Putamen (tissue), 1 donor: ENCODE data around the gene SEC24B.
"Not testable (repeated sequence)": the region's sequence is repeated elsewhere in the genome, so short reads cannot be mapped to it uniquely, and the experiment has no call there.

Source experiments
- DNase-seq: peaks from one replicate; pipeline ENCODE4 v3.0.0-alpha.2; 2016; ENCODE audit warnings: low spot score

SEC24B gene

DNA sequence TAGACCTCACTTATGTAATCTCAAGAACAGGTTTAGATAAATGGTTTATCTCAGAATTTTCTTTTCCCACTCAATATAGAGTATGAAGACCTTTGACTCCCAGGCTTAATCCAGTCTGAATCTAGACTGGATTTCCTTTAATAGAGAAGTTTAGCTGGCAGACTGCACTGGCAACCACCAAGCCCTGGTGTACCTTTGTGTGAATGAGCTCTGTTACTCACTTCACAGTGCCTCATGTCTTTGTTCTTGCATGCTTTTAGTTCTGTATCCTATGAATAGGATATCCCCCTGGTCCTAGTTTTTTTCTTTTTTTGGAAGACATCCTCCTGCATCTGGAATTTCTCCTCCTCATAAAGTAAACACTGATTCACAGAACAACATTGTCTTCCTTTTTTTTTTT, 73.3 kb downstream of the SEC24B start:
- no peak for DNase-seq

DNA sequence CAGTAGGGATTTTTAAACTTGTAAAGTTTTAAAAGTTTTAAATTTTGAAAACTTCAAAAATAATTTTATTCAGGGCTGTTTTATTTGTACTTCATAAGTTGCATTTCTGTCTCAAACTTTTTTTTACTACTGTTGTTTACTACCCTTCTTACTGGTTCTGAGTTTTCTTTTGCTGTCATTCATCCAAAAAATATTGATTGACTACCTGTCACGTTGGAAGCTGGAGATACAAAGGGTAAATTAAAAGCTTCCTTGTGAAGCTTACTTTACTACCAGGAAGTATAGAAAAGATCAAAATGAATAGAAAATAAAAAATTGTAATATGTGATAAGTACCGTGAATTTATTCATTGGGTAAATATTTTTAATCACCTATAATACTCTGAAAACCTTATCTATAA, 77.1 kb downstream of the SEC24B start:
- DNase-seq: no peak

DNA sequence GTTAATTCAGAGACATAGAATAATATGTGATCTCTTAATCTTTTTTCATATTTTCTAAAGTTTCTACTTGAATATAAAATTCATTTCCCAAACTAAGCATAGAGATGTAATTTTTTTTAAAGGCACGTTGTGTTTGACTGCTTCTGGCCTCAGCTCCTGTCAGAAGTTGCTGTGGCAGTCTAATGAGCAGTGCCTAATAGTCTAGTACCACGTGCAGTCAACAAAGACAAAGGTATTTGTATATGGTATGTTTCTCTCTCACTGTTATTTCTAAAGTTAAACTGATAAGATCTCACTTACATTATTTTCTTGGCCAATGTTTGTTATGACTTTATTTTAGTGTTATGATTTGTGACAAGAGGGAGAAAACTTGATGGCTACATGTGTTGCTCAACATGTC, 77.8 kb downstream of the SEC24B start:
- no peak for DNase-seq

DNA sequence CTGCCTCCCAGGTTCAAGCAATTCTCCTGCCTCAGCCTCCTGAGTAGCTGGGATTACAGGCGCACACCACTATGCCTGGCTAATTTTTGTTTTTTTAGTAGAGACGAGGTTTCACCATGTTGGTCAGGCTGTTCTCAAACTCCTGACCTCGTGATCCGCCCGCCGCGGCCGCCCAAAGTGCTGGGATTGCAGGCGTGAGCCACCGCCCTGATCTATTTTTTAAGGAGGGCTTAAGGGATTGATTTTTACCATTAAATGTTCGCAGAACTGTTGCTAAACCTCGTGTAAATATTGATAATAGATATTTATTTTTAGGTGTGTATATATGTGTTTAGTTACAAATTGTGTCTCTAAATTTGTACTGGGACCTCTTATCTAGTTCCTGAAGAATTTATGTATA, 79.8 kb downstream of the SEC24B start:
- not testable (repeated sequence) for DNase-seq

DNA sequence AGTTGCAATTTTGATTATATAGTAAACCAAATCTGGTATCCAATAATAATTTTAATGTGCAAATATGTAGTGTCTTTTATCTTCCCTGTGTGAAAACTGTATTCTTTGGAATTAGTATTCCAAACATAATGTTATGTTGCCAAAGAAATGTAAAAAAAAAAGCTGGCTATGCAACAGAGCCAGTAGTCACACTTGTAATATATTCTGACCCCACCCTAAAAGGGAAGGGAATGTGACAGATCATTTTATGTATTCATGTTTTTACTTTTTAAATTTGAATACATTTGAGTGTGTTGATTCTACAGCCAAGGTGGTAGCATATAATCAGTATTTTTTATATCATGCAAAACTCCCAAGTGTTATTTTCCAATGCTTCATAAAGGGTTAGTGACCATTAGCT, 98.6 kb downstream of the SEC24B start:
- DNase-seq: no peak

DNA sequence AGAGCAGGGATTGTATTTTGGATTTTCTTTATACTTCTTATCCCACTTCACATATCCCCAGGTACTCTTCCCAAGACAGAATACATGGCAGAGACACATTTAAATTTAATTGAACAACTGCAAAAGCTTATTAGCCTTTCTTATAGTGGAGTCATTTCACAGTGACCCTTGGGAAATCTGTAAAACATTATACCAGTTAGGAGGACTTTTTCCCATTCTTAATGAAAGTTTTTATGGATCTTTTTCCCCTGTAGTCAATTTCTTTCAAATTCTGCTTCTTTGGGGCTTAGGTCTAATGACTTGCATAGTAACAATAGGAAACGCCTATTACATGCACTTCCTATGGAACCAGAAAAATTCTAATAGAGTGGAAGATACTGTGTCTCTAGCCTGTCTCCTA, 111.8 kb downstream of the SEC24B start:
- no peak for DNase-seq

DNA sequence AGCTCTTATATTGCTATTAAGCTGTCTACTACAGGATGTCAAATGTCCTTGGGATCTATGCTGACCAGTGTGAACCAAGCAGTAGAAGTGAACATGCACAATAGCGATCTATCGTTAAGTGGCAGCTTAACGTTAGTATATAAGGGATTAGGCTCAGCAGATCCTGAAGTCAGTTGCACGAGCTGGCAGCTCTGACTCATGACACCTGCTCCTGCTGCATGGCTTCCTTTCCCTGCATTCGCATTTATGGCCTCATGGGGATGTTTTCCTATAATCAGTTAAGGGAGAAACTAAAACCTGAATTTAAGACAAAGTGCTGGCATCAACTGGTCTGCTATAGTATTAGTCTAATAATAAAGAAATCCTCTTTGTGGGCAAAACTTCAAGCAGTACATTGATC, 113.8 kb downstream of the SEC24B start:
- DNase-seq: no peak

DNA sequence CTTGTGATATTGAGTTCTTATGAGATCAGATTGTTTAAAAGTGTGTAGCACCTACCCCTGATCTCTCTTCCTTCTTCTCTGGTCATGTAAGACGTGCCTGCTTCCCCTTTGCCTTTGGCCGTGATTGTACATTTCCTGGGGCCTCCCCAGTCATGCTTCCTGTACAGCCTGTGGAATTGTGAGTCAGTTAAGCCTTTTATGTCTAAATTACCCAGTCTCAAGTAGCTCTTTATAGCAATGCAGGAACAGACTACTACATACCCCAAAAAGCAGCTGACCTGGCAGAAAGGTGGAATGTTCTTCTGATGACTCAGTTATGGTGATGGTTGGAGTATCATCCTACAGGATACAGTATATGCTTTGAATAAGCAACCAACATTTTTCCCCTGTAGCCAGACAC, 115.0 kb downstream of the SEC24B start:
- no peak for DNase-seq

DNA sequence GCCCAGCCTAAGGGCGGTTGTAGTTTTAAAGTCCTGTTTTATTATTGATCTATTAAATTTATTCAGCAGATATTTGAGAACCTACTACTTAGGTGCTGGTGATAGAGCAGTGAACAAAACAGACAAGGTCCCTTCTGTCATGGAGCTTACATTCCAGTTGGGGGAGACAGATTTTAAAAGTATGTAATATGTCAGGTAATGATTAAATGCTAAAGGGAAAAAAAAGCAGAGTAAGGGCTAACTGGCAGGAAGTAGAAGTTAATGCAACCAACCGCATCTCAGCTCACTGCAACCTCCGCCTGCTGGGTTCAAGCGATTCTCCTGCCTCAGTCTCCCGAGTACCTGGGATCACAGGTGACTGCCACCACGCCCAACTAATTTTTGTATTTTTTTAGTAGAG, 118.6 kb downstream of the SEC24B start:
- DNase-seq: no peak

DNA sequence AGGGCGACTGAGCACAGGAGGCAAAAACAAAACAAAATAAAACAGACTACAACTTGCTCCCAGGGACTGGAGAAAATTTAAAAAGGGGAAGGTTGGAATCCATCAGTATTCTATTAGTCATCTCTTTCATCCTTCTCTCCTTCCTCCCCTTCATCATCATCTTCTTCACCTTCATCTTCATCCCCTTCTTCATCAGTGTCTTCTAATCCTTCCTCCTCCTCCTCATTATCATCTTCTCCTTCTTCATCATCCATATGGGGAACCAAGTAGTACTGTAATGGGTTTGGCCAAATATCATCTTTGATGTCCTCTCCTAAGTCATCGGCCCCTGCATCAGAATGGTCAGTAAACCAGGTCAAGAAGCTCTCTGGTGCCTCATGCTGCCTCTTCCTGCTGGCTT, 119.5 kb downstream of the SEC24B start:
- no peak for DNase-seq

DNA sequence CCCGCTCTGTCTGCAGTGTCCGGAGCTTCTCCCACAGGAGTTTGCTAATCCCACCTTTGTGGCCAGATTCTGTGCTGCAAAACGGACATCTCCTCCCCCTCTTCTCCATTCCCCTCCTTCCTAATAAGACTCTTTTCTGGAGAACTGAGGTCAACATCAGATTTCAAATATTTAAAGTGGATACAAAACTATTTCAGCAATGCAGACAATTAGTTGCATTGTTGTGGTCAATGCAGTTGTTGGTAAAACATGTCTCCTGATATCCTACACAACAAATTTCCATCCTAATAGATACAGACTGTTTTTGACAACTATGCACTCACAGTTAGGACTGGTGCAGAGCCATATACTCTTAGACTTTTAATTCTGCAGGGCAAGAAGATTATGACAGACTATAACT, 121.4 kb downstream of the SEC24B start:
- DNase-seq: no peak

DNA sequence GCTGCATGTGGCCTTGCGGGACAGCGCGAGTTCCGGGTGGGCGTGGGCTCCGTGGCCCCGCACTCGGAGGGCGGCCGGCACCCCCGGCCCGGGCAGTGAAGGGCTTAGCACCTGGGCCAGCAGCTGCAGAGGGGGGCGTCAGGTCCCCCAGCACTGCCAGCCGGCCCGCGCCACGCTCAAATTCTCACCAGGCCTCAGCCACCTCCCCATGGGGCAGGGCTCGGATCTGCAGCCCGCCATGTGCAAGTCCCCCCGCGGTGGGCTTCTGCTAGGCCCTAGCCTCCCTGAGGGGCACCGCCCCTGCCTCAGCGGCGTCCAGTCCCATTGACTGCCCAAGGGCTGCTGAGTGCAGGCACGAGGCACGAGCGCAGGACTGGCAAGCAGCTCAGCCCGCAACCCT, 123.8 kb downstream of the SEC24B start:
- DNase-seq: no peak

DNA sequence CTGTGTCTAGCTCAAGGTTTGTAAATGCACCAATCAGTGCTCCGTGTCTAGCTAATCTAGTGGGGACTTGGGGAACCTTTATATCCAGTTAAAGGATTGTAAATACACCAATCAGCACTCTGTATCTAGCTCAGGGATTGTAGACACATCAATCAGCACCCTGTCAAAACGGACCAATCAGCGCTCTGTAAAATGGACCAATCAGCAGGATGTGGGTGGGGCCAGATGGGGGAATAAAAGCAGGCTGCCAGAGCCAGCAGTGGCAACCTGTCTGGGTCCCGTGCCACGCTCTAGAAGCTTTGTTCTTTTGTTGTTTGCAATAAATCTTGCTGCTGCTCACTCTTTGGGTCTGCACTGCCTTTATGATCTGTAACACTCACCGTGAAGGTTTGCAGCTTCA, 124.5 kb downstream of the SEC24B start:
- not testable (repeated sequence) for DNase-seq

DNA sequence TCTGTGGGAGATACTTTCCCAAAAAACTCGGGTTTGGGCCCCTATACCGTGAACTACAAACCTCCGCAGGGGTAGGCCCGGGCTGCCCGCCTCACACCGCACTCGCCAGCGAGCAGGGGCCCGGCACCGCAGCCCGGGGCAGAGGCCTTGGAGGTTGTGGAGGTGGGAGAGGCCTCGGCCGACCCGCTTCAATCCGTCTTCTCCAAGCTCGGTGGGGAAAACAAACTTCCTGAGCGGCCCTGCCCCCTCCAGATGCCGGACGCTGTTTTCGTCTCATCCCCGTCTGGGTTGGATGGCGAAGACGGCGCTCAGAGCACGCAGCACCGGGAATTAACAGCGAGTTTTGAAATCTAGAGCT, 126.0 kb downstream of the SEC24B start:
- no peak for DNase-seq

DNA sequence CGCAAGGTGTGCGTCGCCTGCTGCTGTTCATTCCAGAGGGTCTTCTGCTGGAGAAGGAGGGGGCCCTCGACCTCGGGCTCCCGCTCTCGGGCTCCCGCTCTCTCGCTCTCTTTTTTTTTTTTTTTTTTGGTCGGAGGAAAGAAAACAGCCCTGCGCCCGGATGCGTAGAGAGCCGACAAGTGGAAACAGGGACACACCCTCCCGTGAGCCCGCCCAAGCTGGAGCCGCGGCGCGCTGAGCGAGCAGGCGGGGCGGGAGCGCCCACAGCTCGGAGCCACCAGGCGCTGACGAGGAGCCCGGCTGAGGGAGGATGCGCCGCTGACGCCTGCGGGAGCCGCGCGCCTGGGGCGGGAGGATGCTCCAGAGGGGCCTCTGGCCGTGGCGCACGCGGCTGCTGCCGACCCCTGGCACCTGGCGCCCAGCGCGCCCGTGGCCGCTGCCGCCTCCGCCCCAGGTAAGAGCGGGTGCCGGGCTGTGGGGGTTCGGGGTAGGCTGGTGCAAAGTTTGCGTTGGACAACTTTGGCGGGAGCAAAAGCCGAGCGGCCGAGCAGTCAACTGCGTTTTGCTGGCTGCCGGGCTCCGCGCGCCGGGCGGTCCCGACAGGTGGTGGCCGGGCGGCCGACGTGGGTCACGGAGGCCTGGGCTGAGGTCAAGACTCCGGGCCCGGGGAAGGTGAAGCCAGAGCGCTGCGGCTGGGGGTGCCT, 126.5 kb downstream of the SEC24B start, which contains the start of gene MCUB:
Gene MCUB (plus strand): TSS at position 264 of the 704 bp plus-strand sequence. CDS start 92 bp downstream, at position 356.
- DNase-seq: peak; percentile 70

DNA sequence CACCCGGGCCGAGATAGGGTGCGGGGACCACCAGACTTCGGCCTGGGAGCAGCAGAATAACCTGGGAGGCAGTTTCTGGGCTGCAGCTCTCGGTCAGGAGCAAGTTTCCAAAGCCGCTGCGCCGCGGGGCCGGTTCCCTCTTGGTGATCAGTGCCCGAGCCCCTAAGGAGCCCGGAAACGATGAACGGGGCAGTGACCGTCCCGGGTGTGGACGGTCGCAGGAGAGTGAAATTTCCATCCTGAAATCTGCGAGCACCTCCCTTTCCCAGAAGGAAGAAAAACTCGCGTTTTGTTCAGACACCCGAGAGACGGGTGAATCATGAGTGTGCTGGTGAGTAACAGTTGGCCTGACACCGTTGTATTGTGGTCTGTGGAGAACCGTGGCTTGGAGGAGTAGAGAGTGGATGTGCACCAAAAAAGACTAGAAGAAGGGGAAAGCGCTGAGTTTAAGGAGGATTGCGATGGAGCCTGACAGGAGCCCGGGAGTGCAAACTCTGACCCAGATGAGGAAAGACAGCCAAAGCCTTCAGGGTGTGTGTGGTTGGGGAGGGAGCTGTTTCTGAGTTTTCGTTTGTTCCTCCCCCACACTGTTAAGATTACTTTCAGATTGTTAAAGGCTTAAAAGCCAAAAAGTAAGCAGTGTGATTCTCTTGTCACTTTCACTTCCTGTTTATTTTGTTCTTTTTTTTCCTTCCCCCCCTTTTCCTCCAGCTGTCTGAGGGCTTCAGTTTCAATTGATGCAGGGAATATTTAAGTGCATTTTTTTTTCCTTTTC, 127.3 kb downstream of the SEC24B start:
- peak; percentile 14 for DNase-seq

DNA sequence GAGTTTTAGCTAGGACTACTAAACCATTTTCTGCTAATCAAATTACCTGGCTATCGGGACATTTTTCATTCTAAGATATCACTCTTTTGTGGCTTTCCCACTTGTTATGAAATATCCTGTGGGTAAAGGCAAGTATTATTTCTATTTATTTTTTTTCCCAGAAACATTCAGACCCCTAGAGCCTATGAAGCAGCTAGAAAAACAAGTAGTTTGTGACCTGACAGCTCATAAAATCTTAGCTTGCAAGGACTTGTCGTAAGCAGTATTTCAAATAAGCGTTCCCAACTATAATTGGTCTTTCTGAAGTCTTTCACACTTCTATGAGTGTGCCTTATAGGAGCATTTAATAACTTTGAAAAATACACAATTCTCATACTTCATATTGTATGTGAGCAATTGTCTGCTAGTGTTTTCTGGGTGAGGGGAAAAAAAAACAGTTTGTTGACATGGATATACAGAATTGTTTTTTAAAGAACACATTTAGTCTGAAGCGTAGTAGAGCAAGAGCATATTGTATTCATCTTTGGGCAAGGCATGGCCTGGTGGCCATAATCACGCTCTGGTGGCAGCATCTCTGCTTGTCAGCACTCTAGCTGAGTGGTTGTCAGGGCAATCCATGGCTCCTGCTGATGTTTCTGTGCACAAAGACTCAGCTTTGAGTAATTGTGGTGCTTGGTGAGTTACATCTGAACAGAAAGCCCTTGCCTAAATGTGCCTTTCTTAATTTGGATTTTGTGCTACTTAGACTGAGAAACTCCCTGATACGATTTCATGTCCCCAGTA, 129.0 kb downstream of the SEC24B start:
- no peak for DNase-seq

DNA sequence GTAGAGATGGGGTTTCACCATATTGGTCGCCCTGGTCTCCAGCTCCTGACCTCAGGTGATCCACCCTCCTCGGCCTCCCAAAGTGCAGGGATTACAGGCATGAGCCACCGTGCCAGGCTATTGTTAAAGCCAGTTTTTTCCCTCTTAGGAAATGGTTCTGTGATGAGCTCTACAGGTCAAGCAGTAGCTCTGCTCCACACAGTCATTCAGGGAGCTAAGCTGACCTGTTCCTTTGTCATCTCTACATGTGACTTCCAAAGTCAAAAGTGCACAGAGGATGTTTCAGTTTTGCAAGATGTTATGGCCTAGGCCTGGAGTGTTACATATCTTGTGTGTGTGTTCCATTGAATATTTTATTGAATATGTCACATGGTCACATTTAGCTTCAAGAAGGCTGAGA, 137.9 kb downstream of the SEC24B start:
- DNase-seq: no peak

DNA sequence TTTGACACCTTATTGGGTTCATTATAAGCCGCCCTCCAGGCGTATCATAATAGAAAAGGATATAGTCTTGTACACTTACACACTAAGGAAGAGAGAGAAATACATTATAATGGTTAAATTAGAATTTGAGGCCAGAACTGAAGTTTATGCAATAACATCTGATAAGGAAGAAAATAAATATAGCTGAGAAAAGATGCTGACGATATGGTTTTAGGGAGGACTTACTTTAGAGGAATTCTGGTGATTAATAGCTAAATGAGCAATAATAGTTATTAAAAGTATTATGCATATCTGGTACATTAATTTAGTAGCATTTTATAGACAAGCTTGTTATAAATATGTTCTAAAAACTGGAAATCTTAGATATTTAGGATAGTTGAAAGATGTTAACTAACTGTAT, 138.5 kb downstream of the SEC24B start:
- no peak for DNase-seq

DNA sequence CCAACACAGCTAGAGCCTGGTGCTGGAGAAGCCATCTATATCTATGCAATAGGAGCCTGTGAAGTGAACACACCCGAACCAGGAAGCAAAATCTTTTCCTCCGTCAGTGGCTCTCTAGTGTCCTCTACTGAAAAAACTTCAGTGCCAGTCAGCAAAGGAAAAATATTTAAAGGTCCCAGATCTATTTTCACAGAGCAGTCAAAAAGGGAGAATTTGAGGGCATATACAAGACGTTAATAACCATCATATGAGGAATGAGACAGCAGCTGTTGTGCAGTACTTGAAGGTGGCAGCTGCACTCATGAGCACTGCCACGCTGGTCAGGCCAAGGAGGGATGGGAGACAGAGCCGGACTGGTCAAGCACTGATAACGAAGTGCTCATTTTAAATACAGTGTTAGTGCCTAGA, 140.8 kb downstream of the SEC24B start:
- no peak for DNase-seq

DNA sequence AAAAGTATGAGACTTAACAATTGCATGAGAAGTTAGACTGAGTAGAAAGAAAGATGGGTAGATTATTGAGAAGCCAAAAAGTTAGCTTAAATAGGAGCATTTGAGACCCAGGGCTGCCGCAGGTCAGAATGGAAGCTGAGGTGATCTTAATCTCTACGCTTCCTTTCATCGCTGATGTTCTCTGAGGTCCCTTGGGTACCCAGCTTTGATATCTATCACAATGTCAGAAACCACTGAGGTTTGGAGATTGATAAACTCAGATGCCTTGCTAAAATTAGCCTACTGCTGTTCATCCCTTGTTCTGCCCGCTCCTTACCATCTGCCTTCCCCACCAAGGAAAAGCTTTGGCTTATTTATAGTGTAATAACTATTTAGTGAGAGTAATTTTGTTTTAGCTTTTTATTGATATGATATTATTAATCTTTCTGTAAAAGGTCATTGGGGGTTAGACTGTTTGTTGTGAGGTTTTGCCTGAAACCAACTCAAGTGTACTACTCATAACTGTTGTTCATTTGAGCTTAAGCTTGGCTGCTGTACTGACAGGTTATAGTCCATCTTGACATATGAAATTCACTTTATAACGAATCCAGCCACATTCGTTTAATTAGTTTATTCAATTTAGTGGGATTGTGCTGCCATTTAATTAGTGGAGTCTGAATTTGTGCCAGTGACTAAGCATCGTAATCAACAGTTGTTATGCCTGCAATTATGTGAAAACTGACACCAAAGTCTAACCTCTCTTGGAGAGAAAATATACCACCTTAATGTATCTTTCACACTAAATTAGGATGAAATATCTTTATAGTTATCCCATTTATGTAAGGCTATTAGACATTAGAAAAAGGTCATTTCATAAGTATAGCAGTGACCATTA, 141.6 kb downstream of the SEC24B start:
- DNase-seq: no peak

DNA sequence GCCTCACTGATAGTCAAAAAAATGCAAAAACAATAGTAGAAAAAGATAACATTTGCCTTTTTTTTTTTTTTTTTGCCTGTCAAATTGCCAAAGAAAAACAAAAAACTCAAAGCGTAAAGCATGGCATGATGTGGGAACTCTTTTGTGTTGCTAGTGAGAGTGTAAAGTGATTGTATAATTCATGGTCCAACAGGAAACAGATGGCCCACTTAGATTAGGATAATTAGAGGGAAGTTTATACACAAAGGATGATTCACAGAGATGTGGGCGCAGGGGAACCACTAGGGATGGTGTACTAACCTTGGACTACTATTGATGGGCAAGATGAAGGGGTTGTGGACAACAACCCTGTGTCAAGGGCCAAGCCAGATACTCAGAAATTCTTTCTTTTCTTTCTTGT, 142.8 kb downstream of the SEC24B start:
- DNase-seq: no peak
